Putamen (tissue), 1 donor: Measurements from ENCODE around the gene SLCO4A1.

ENCODE experiments used
- DNase-seq: peaks from one replicate; pipeline ENCODE4 v3.0.0-alpha.2; 2016; ENCODE audit warnings: low spot score

The SLCO4A1 gene

DNA sequence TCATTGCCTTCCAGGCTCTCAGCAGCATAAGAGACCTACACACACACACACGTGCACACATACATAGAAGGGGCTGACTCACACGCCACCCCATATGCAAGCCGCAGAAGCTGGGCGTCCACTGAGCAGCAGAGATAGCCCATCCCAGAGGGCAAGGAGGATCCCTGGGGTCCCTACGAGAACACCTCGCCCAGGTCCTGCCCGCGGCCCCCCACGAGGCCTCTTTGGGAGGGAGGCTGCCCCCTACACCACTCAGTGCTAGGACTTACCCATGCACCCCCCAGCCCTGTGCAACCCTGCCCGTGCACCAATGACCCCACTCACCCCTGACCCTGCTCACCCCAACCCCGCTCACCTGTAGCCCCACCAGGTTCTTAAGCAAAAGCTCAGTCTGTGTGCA is 45.8 kb downstream of the SLCO4A1 start:
- DNase-seq, result no peak

DNA sequence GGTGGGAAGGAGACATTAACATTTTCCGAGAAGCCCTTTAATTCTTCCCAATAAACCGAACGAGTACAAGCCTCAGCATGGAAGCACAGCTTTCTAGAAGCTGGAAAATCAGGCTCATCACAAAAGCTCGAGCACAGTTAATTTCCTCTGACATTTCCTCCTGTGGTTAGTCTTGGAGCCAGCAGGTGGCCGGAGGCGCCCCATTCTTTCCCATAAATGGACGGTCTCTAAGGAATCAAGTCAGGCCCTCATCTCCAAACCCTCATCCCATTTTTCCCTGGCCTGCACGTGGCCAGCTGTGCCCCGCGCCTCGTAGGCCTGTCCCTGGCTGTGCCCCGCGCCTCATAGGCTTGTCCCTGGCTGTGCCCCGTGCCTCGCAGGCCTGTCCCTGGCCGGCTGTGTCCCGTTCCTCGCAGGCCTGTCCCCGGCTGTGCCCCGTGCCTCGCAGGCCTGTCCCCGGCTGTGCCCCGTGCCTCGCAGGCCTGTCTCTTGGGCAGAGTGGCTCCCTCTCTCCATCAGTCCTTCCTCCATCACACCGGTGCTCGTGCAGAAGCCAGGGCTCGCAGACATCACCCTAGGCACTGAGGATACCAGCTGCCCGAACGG is 46.7 kb downstream of the SLCO4A1 start:
- no peak for DNase-seq

DNA sequence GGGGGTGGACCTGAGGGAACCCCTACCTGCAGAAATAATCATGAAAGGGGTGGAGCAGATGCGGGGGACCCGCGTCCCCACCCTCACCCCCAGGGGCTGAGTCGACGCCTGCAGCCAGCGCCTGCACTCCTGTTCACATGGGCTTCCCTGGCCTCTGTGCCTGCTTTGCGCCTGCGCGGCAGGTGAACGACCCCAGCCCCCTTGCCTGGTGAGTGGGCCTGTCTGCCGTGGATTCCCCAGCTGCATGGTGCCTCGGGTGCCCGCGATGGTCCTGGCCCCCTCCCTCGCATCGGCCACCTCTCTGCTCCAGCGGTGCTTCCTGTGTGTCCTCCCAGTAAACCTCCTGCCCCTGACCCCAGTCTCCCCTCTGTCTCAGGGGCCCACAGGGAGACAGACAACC is 47.6 kb downstream of the SLCO4A1 start:
- DNase-seq, result no peak

GRCh38 chr20:62690261-62690820 is 48.0 kb downstream of the SLCO4A1 start:
- no peak for DNase-seq

- DNase-seq, result no peak
Measured at GRCh38 chr20:62691487-62691886, 49.2 kb downstream of the SLCO4A1 start.

DNA sequence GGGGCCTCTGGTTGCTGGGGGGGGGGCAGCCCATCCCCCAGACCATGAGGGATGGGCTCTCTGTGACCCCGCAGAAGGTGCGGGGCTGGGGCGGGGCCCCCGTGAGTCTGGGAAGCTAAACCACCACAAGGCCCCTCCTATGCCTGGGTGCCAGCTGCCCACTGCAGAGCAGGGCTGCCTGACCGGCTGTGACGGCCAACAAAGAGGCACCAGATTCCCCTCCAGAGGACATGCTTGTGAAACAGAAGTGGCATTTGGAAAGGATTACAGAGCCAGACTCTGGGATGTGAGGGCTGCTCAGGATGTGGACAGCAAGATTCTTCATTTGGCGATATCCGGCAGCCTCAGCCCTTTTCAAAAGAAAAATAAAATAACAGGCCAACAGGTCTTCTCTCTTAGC is 49.9 kb downstream of the SLCO4A1 start:
- no peak for DNase-seq

DNA sequence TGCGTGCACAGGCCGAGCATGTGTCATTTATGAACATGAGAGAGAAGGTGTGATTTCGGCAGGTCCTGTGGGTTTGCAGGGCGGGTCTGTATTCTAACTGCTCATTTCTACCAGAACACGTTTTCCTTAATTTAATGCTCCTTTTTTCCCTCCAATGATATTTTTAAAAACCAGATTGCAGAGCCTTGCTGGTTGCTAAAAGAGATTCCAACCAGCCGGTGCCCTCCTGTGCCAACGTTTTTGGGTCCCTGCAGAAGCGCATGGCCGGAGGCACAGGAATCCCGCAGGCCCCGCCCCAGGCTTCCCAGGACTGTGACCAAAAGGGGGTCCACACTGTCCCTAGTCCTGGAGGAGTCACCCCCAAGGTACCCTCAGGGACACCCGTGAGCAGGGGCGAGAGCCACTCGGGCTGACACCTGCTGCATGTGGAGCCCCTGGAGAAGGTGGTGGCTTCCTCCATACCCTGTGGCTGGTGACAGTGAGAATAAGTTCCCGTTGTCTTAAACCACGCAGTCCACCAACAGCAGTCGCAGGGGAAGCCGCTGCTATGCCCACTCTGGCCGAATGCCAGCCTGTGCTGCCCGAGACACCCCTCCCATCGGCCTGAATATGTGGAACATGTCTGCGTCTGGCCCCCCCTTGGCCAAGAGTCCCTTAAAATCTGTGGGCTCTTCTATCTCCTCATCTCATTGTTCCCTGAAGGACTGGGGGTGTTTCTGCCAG is 50.7 kb downstream of the SLCO4A1 start:
- DNase-seq, result no peak

GRCh38 chr20:62693524-62693922 is 51.2 kb downstream of the SLCO4A1 start:
- DNase-seq, result no peak

DNA sequence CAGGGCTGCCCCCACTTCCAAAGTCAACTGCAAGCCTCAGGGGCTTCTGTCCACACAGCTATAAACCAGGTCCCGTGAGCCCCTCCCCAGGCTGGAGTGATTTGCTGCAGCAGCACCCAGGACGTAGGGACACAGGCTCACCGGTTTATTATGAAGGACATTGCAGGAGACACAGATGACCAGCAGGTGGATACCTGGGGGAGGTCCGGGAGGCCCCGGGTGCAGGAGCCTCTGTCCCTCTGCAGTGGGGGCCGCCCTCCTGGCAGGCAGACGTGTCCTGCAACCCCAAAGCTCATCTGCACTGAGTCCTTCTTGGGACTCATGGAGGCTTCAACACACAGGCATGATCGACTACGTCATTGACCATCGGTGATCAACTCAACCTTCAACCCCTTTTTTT is 51.8 kb downstream of the SLCO4A1 start:
- DNase-seq, result no peak

DNA sequence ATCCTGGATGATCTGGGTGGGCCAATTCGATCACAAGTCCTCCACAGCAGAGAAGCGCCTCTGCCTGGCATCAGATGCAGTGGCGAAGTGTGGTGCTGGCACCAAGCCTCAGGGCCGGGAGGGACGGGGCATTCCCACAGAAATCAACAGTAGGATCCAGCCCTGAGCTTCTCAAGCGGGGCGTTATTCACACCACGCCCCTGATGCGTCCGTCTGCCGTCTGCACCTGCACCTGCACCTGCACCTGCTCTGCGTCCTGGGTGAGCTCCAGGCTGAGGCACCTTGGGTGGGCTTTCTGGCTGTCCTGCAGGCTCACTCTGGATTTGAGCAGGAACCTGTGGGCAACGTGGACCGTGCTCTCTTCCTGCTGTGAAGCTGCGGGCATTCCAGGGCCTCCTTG is 52.6 kb downstream of the SLCO4A1 start:
- DNase-seq, result no peak

- DNase-seq, result no peak
Measured at GRCh38 chr20:62695448-62696414, 53.4 kb downstream of the SLCO4A1 start.

DNA sequence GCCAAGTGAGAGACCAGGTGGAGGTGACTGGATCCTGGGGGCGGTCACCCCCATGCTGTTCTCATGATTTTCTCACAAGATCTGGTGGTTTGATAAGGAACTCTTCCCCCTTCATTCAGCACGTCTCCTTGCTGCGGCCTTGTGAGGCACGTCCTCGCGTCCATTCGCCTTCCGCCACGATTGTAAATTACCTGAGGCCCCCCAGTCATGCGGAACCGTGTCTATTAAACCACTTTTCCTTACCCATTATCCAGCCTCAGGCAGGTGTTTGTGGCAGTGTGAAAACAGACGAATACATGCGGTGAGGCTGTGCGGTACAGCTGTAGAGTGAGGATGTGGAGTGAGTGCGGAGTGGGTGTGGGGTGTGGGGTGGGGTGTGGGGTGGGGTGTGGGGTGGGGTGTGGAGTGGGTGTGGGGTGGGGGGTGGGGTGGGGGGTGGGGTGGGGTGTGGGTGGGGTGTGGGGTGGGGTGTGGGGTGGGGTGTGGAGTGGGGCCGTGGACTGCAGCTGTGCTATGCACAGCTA is 54.2 kb downstream of the SLCO4A1 start:
- DNase-seq, result no peak

DNA sequence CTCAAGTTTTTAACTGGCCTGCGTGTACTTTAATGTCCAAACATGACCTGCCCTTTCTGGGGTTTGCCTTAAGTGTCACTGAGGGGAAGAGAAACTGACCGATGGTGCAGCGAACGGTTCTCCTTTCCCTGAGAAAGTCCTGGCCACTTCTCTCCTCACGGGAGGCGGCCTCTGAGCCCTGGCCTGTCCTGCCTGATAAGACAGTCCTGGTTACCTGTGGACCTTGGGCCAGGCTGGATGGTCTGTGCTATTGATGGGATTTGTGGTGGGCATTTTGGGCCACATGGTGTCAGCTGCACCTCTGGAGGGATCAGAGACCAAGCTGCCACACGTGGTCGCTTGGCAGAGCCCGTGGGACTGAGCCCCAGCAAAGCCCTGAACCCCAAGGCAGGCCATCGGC is 54.7 kb downstream of the SLCO4A1 start:
- no peak for DNase-seq

DNA sequence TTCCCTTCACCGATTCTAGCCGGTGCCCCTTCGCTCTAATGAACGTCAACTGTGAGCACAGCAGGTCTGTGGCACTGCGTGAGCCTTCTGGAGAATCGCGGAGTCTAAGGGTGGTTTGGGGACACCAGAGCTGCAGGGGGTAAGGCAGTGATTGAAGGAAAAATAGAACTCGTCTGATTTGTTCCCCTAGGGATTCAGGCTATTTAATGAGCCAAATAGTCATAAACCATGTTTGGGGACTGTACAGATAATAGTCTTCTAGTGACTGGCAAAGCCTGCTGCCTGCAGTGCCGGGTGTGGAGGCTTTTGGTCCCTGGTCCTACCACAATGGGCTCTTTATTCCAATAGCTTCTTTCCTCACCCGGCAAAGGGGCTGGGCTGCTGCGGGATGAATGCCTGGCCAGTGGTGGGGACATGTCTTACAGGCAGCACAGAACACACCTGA is 55.2 kb downstream of the SLCO4A1 start:
- DNase-seq, result peak; percentile 59

- DNase-seq, result no peak
Measured at GRCh38 chr20:62698231-62698630, 55.9 kb downstream of the SLCO4A1 start.

GRCh38 chr20:62699296-62699695 is 57.0 kb downstream of the SLCO4A1 start:
- DNase-seq, result no peak

DNA sequence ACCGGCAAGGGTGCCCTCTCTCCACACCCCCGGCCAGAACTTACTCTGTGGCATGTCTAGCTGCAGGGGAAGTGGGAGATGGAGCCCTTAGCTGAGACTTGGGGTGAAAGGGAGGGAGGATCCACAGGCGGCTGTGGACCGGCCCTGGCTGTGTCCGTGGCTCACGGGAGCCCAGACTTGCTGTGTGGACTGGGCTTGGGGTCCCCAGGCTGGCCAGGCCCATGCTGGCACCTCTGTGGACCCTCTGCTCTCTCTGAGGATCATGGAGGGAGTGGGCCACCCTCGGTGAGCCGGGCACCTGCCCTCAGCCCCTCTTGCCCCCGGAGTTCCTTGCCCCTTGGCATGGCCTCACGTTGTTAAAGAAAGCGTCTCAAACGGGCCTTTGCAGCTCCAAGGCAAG is 57.4 kb downstream of the SLCO4A1 start:
- DNase-seq, result no peak

GRCh38 chr20:62700261-62700930 is 58.1 kb downstream of the SLCO4A1 start:
- DNase-seq, result no peak

DNA sequence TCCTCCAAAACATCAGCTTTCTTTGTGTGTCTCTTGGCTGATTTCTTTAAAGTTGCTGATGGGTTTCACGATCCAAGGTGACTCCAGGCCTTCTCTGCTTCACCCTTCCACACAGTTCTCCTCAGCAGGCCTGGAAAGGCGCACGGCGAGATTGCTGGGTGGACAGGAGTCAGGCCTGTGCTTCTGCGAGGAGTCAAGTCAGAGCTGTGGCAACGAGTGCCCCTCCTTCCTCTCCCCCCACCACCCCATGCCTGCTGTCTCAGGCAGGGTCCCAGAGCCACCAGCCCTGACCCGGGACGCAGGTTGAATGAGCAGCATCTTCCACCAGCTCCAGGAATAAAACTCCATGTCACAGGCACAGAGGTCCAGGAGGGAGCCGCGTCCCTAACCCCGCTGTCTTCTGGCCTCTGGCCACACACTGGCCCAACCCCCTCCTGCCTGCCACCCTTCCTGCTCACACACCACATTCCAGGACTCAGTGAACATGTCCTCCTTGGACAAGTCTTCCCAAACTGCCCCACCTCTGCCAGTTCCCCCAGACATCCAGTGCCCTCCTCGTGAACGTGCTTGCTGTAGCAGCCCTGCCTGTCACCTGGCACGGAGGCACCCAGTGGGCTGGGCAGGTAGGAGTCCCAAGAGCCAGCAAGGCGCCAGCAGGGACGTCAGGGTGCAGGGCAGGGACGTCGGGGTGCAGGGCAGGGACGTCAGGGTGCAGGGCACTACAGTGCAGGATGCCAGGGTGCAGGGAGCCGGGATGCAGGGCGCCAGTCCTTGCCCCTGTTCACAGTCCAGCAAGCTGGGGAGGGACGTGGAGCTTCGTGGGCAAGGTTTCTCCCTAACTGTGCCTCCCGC is 59.1 kb downstream of the SLCO4A1 start:
- no peak for DNase-seq

DNA sequence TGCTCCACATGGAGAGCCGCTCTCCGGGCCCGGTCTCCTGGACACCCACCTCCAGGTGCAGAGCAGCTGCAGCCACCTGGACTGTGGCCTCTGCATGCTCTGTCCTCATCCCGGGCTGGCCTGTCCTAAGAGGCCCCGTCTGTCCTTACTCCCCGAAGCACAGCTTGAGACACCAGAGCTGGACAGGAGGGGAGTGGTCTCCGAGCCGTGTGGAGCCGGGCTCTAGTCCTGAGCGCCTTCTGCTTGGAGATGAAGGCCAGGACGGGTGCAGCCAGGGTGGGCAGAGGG is 59.7 kb downstream of the SLCO4A1 start:
- no peak for DNase-seq
